ENCODE results near the gene SMARCA4. TPM values are rescaled to one million over a fixed set of nuclear protein-coding genes. Genes with fewer than 3 reads are reported as not detected.

Gene SMARCA4
- total and polyA plus RNA-seq, 5 donors from 2014 or later = 6.3 to 79.5 (median 7.5) TPM

DNA sequence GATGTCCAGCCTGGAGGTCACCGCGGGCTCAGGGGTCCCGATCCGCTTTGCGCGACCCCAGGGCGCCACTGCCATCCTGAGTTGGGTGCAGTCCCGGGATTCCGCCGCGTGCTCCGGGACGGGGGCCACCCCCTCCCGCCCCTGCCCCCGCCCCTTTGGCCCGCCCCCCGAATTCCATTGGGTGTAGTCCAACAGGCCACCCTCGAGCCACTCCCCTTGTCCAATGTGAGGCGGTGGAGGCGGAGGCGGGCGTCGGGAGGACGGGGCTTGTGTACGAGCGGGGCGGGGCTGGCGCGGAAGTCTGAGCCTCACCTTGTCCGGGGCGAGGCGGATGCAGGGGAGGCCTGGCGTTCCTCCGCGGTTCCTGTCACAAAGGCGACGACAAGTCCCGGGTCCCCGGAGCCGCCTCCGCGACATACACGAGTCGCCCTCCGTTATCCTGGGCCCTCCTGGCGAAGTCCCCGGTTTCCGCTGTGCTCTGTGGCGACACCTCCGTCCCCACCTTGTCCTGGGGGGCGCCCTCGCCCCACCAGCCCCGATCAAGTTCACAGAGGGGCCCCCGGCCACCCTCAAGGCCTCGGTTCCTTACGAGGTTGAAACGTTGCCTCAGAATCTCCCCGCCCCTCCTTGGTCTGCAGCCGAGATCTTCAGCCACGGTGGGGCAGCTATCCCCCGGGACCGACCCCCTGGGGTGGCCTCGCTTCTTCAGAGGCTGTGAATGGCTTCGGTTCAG lies 129.6 kb downstream of the SMARCA4 start:
- H3K9me3 ChIP-seq (ENCODE audit: control insufficient read depth in 2 of 2, low read length in 2 of 2) = no peaks in the 10 kb centered on the region
- peaks cover 47% of the 10 kb centered on the region for H3K4me1 ChIP-seq (ENCODE audit: control insufficient read depth, insufficient read depth, low read length, poor library complexity, severe bottlenecking)
- Mint-ChIP-seq H3K4me3 (peak overlapping the region; percentile 87 to 96 (median 94)), H3K9me3 (peaks cover 0 to 2% (median 0%) of the 10 kb centered on the region in 7 donors), H3K4me1 (peaks cover 17 to 59% (median 35%) of the 10 kb centered on the region in 4 donors), H3K27ac (peak overlapping the region; percentile 94 to 98 (median 96)), H3K36me3 (no peaks in the 10 kb centered on the region), H3K27me3 (peaks cover 6% of the 10 kb centered on the region)
- peak overlapping the region; percentile 92 for H3K4me3 ChIP-seq (ENCODE audit: low read depth, low read length)
- ATAC-seq (ENCODE audit: low read depth in 2 of 2) (peak; percentile 89 to 93), DNase-seq (peak; percentile 96 to 99 (median 96))
- H3K27ac ChIP-seq (ENCODE audit: insufficient read depth, low read length, poor library complexity, severe bottlenecking) = peak overlapping the region; percentile 99
- no peaks in the 10 kb centered on the region for H3K27me3 ChIP-seq (ENCODE audit: control insufficient read depth, insufficient read depth, low read length)
- no peaks in the 10 kb centered on the region for H3K36me3 ChIP-seq (ENCODE audit: control insufficient read depth, insufficient read depth, low read length)

- Mint-ChIP-seq H3K27ac (peak overlapping the region; percentile 94 to 98 (median 96)), H3K4me3 (peak overlapping the region; percentile 87 to 96 (median 94)), H3K27me3 (peaks cover 6% of the 10 kb centered on the region), H3K4me1 (peaks cover 18 to 65% (median 39%) of the 10 kb centered on the region in 4 donors), H3K36me3 (no peaks in the 10 kb centered on the region), H3K9me3 (peaks cover 0 to 2% (median 0%) of the 10 kb centered on the region in 7 donors)
- ATAC-seq (ENCODE audit: low read depth in 2 of 2) (no peak), DNase-seq (no peak)
- no peaks in the 10 kb centered on the region for H3K36me3 ChIP-seq (ENCODE audit: control insufficient read depth, insufficient read depth, low read length)
- no peaks in the 10 kb centered on the region for H3K9me3 ChIP-seq (ENCODE audit: control insufficient read depth in 2 of 2, low read length in 2 of 2)
- H3K4me1 ChIP-seq (ENCODE audit: control insufficient read depth, insufficient read depth, low read length, poor library complexity, severe bottlenecking) = peaks cover 54% of the 10 kb centered on the region
- H3K4me3 ChIP-seq (ENCODE audit: low read depth, low read length) = peak overlapping the region; percentile 92
- H3K27me3 ChIP-seq (ENCODE audit: control insufficient read depth, insufficient read depth, low read length) = no peaks in the 10 kb centered on the region
- H3K27ac ChIP-seq (ENCODE audit: insufficient read depth, low read length, poor library complexity, severe bottlenecking) = peak overlapping the region; percentile 99
These were observed 130.3 kb downstream of the SMARCA4 start for GRCh38 chr19:11090997-11091702.

- peak overlapping the region; percentile 94 to 98 (median 96) for H3K27ac Mint-ChIP-seq
- Histone ChIP-seq H3K9me3 (ENCODE audit: control insufficient read depth in 2 of 2, low read length in 2 of 2) (no peaks in the 10 kb centered on the region), H3K4me3 (ENCODE audit: low read depth, low read length) (peak overlapping the region; percentile 92), H3K4me1 (ENCODE audit: control insufficient read depth, insufficient read depth, low read length, poor library complexity, severe bottlenecking) (peaks cover 60% of the 10 kb centered on the region), H3K27ac (ENCODE audit: insufficient read depth, low read length, poor library complexity, severe bottlenecking) (peak overlapping the region; percentile 99), H3K27me3 (ENCODE audit: control insufficient read depth, insufficient read depth, low read length) (no peaks in the 10 kb centered on the region), H3K36me3 (ENCODE audit: control insufficient read depth, insufficient read depth, low read length) (no peaks in the 10 kb centered on the region)
- H3K36me3 Mint-ChIP-seq = no peaks in the 10 kb centered on the region
- DNase-seq (peak; percentile 59 to 69 (median 67)), ATAC-seq (ENCODE audit: low read depth in 2 of 2) (no peak)
- peaks cover 0 to 4% (median 2%) of the 10 kb centered on the region in 7 donors for H3K9me3 Mint-ChIP-seq
- peaks cover 6% of the 10 kb centered on the region for H3K27me3 Mint-ChIP-seq
- peak overlapping the region; percentile 87 to 96 (median 94) for H3K4me3 Mint-ChIP-seq
- peaks cover 22 to 71% (median 44%) of the 10 kb centered on the region in 4 donors for H3K4me1 Mint-ChIP-seq
These were observed 130.9 kb downstream of the SMARCA4 start for GRCh38 chr19:11091703-11092153.

GRCh38 chr19:11092181-11092538 lies 131.3 kb downstream of the SMARCA4 start:
- peak; percentile 64 to 81 (median 74) for DNase-seq
- Histone ChIP-seq H3K27ac (ENCODE audit: insufficient read depth, low read length, poor library complexity, severe bottlenecking) (peak overlapping the region; percentile 99), H3K27me3 (ENCODE audit: control insufficient read depth, insufficient read depth, low read length) (no peaks in the 10 kb centered on the region), H3K4me1 (ENCODE audit: control insufficient read depth, insufficient read depth, low read length, poor library complexity, severe bottlenecking) (peaks cover 62% of the 10 kb centered on the region), H3K9me3 (ENCODE audit: control insufficient read depth in 2 of 2, low read length in 2 of 2) (no peaks in the 10 kb centered on the region), H3K36me3 (ENCODE audit: control insufficient read depth, insufficient read depth, low read length) (no peaks in the 10 kb centered on the region), H3K4me3 (ENCODE audit: low read depth, low read length) (peak overlapping the region; percentile 92)
- Mint-ChIP-seq H3K36me3 (no peaks in the 10 kb centered on the region), H3K9me3 (peaks cover 0 to 4% (median 2%) of the 10 kb centered on the region in 7 donors), H3K27ac (peak overlapping the region; percentile 77 to 98 (median 96)), H3K4me1 (peaks cover 22 to 72% (median 45%) of the 10 kb centered on the region in 4 donors), H3K27me3 (peaks cover 6% of the 10 kb centered on the region), H3K4me3 (peak overlapping the region; percentile 59 to 96 (median 84))
- ATAC-seq (ENCODE audit: low read depth in 2 of 2) = peak; percentile 4 to 9

- Histone ChIP-seq H3K27me3 (ENCODE audit: control insufficient read depth, insufficient read depth, low read length) (no peaks in the 10 kb centered on the region), H3K27ac (ENCODE audit: insufficient read depth, low read length, poor library complexity, severe bottlenecking) (peak overlapping the region; percentile 99), H3K9me3 (ENCODE audit: control insufficient read depth in 2 of 2, low read length in 2 of 2) (peaks cover 0 to 3% of the 10 kb centered on the region in 2 experiments), H3K4me1 (ENCODE audit: control insufficient read depth, insufficient read depth, low read length, poor library complexity, severe bottlenecking) (peaks cover 64% of the 10 kb centered on the region), H3K36me3 (ENCODE audit: control insufficient read depth, insufficient read depth, low read length) (peaks cover 2% of the 10 kb centered on the region), H3K4me3 (ENCODE audit: low read depth, low read length) (no peak overlapping the region)
- H3K36me3 Mint-ChIP-seq = no peaks in the 10 kb centered on the region
- no peak for ATAC-seq (ENCODE audit: low read depth in 2 of 2)
- H3K27ac Mint-ChIP-seq = peak overlapping the region; percentile 32 to 98 (median 97)
- H3K4me1 Mint-ChIP-seq = peaks cover 23 to 70% (median 41%) of the 10 kb centered on the region in 4 donors
- peaks cover 6% of the 10 kb centered on the region for H3K27me3 Mint-ChIP-seq
- H3K9me3 Mint-ChIP-seq = peaks cover 0 to 4% (median 2%) of the 10 kb centered on the region in 7 donors
- peak overlapping the region; percentile 13 to 96 (median 34) for H3K4me3 Mint-ChIP-seq
- peak in 1 of 3 donors; percentile 7 for DNase-seq
These were observed 132.9 kb downstream of the SMARCA4 start for GRCh38 chr19:11093689-11094238.

- H3K36me3 ChIP-seq (ENCODE audit: control insufficient read depth, insufficient read depth, low read length) = peaks cover 3% of the 10 kb centered on the region
- DNase-seq (no peak), ATAC-seq (ENCODE audit: low read depth in 2 of 2) (no peak)
- peak overlapping the region; percentile 68 to 92 (median 82) for H3K4me3 Mint-ChIP-seq
- no peaks in the 10 kb centered on the region for H3K27me3 ChIP-seq (ENCODE audit: control insufficient read depth, insufficient read depth, low read length)
- H3K4me3 ChIP-seq (ENCODE audit: low read depth, low read length) = peak overlapping the region; percentile 55
- H3K36me3 Mint-ChIP-seq = peaks cover 3% of the 10 kb centered on the region
- H3K27me3 Mint-ChIP-seq = no peaks in the 10 kb centered on the region
- peaks cover 2 to 5% of the 10 kb centered on the region in 2 experiments for H3K9me3 ChIP-seq (ENCODE audit: control insufficient read depth in 2 of 2, low read length in 2 of 2)
- H3K27ac Mint-ChIP-seq = peak overlapping the region; percentile 92 to 99 (median 97)
- peaks cover 21 to 63% (median 36%) of the 10 kb centered on the region in 4 donors for H3K4me1 Mint-ChIP-seq
- H3K27ac ChIP-seq (ENCODE audit: insufficient read depth, low read length, poor library complexity, severe bottlenecking) = peak overlapping the region; percentile 99
- peaks cover 57% of the 10 kb centered on the region for H3K4me1 ChIP-seq (ENCODE audit: control insufficient read depth, insufficient read depth, low read length, poor library complexity, severe bottlenecking)
- peaks cover 0 to 7% (median 2%) of the 10 kb centered on the region in 7 donors for H3K9me3 Mint-ChIP-seq
These were observed 133.7 kb downstream of the SMARCA4 start for GRCh38 chr19:11094520-11094894.

- Mint-ChIP-seq H3K36me3 (peaks cover 6% of the 10 kb centered on the region), H3K9me3 (peaks cover 0 to 7% (median 2%) of the 10 kb centered on the region in 7 donors), H3K4me1 (peaks cover 21 to 59% (median 37%) of the 10 kb centered on the region in 4 donors), H3K27me3 (no peaks in the 10 kb centered on the region), H3K27ac (peak overlapping the region; percentile 92 to 98 (median 97)), H3K4me3 (peak overlapping the region; percentile 80 to 92 (median 84))
- ATAC-seq (ENCODE audit: low read depth in 2 of 2) (peak; percentile 41 to 47), DNase-seq (peak; percentile 19 to 81 (median 53))
- H3K27me3 ChIP-seq (ENCODE audit: control insufficient read depth, insufficient read depth, low read length) = no peaks in the 10 kb centered on the region
- peaks cover 2 to 5% of the 10 kb centered on the region in 2 experiments for H3K9me3 ChIP-seq (ENCODE audit: control insufficient read depth in 2 of 2, low read length in 2 of 2)
- H3K4me1 ChIP-seq (ENCODE audit: control insufficient read depth, insufficient read depth, low read length, poor library complexity, severe bottlenecking) = peaks cover 43% of the 10 kb centered on the region
- peaks cover 3% of the 10 kb centered on the region for H3K36me3 ChIP-seq (ENCODE audit: control insufficient read depth, insufficient read depth, low read length)
- H3K4me3 ChIP-seq (ENCODE audit: low read depth, low read length) = peak overlapping the region; percentile 73
- H3K27ac ChIP-seq (ENCODE audit: insufficient read depth, low read length, poor library complexity, severe bottlenecking) = peak overlapping the region; percentile 99
These were observed 135.5 kb downstream of the SMARCA4 start for GRCh38 chr19:11096210-11096841.
